HEK293 (cell line): ENCODE measurements around the gene EYA2.

Experiments
- CTCF ChIP-seq: fragments of 450-650 bp; formaldehyde crosslinking; IDR thresholded peaks from 2 replicates; pipeline ENCODE4 v1.5.1; 2016; ENCODE audit warnings: missing biosample characterization, missing genetic modification characterization
- REST ChIP-seq: fragments of 450-650 bp; formaldehyde crosslinking; IDR thresholded peaks from 2 replicates; pipeline ENCODE4 v1.5.1; 2016; ENCODE audit warnings: missing biosample characterization, missing genetic modification characterization
- WT1 ChIP-seq: fragments of 450-650 bp; formaldehyde crosslinking; IDR thresholded peaks from 2 replicates; pipeline ENCODE4 v1.5.1; 2016; ENCODE audit warnings: missing biosample characterization, missing genetic modification characterization

GRCh38 chr20:46857061-46857831, 37.4 kb upstream of the EYA2 start:
- TF ChIP-seq WT1 (tag by site-specific recombination) (no peak), REST (no peak), CTCF (no peak)
